ENCODE results near the gene CFAP70. TPM values are rescaled to one million over a fixed set of nuclear protein-coding genes. Genes with fewer than 3 reads are reported as not detected.
"Not testable (repeated sequence)": the region's sequence is repeated elsewhere in the genome, so short reads cannot be mapped to it uniquely, and the experiment has no call there.

The CFAP70 gene
- total RNA-seq, 1 experiment from 2014 or later: 0.73 TPM

DNA sequence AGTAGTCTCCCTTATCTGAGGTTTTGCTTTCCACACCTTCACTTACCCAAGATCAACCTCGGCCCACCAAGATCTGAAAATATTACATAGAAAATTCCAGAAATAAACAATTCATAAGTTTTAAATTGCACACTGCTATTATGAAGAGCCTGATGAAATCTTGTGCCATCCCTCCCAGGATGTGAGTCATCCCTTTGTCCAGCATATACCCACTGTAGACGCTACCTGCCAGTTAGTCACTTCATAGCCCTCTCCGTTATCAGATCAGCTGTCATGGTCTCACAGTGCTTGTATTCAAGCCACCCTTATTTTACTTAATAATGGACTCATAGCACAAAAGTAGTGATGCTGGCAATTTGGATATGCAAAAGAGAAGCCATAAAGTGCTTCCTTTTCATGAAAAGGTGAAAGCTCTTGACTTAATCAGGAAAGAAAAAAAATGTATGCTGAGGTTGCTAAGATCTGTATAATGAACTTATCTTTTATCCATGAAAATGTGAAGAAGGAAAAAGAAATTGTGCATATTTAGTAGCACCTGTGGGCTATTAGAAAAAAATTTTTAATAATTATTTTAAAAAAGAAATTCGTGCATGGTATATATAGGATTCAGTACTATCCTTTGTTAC lies 96.4 kb downstream of the CFAP70 start:
- no peak overlapping the region for H3K9ac ChIP-seq (ENCODE audit: low read length)
- intact Hi-C loops (cut with micrococcal nuclease): loop anchor here (1.0 to 10.0 kb wide), 4 partner anchors 220 to 497 kb away; partner anchors contain the start of gene PPP3CB
- H3K4me2 ChIP-seq (ENCODE audit: low read length): peak overlapping the region; percentile 24
- H3K27me3 ChIP-seq (ENCODE audit: low read length): no peaks in the 10 kb centered on the region; the same call in 1 of the 2 replicates
- peak; percentile 100 for DNase-seq
- no peak overlapping the region for H2AFZ ChIP-seq (ENCODE audit: low read length)
- H3K9me2 ChIP-seq (replicated peaks; ENCODE audit: low read length): no peaks in the 10 kb centered on the region
- peaks cover 5% of the 10 kb centered on the region; the same call in 1 of the 2 replicates for H3K9me3 ChIP-seq (ENCODE audit: low read length)
- ATAC-seq: peak; percentile 99
- H3K79me2 ChIP-seq (ENCODE audit: low read length): no peaks in the 10 kb centered on the region
- no peak overlapping the region for H3K4me3 ChIP-seq (ENCODE audit: low read length)
- no peaks in the 10 kb centered on the region for H4K20me1 ChIP-seq (ENCODE audit: low read length)
- ChIA-PET POLR2A (ENCODE audit: unreplicated experiment) (interaction anchor here (0.7 kb wide), 1 partner anchor 363 kb away, joined by 4 read pairs; no protein-coding TSS in a partner anchor), CTCF (interaction anchor here (1.0 kb wide), 1 partner anchor 9 kb away, joined by 4 read pairs; no protein-coding TSS in a partner anchor)
- H3K27ac ChIP-seq (ENCODE audit: low read length): no peak overlapping the region
- TSS peak; percentile 94 for BruUV-seq (replicated peaks)
- TF ChIP-seq EZH2 (IDR thresholded peaks at IDR 0.05; ENCODE audit: low read length, unreplicated experiment): no peak
- TF ChIP-seq, protein P1, sequence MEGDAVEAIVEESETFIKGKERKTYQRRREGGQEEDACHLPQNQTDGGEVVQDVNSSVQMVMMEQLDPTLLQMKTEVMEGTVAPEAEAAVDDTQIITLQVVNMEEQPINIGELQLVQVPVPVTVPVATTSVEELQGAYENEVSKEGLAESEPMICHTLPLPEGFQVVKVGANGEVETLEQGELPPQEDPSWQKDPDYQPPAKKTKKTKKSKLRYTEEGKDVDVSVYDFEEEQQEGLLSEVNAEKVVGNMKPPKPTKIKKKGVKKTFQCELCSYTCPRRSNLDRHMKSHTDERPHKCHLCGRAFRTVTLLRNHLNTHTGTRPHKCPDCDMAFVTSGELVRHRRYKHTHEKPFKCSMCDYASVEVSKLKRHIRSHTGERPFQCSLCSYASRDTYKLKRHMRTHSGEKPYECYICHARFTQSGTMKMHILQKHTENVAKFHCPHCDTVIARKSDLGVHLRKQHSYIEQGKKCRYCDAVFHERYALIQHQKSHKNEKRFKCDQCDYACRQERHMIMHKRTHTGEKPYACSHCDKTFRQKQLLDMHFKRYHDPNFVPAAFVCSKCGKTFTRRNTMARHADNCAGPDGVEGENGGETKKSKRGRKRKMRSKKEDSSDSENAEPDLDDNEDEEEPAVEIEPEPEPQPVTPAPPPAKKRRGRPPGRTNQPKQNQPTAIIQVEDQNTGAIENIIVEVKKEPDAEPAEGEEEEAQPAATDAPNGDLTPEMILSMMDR (conservative IDR thresholded peaks at IDR 0.05; ENCODE audit: low read depth, low read length): no peak
- no peak for TF ChIP-seq EZH2phosphoT487 (IDR thresholded peaks at IDR 0.05; ENCODE audit: borderline replicate concordance, low read length)
- peaks cover 20% of the 10 kb centered on the region for H3K4me1 ChIP-seq (ENCODE audit: insufficient read depth, low read length)
- peaks cover 6% of the 10 kb centered on the region for H3F3A ChIP-seq (ENCODE audit: low read length, unreplicated experiment)
- no peaks in the 10 kb centered on the region for H3K36me3 ChIP-seq (ENCODE audit: low read depth, low read length)

GRCh38 chr10:73261362-73261995 lies 97.2 kb downstream of the CFAP70 start:
- BruUV-seq (replicated peaks): TSS peak; percentile 95
- peaks cover 5% of the 10 kb centered on the region; the same call in 1 of the 2 replicates for H3K9me3 ChIP-seq (ENCODE audit: low read length)
- peaks cover 20% of the 10 kb centered on the region for H3K4me1 ChIP-seq (ENCODE audit: insufficient read depth, low read length)
- no peaks in the 10 kb centered on the region for H4K20me1 ChIP-seq (ENCODE audit: low read length)
- intact Hi-C loops (cut with micrococcal nuclease): loop anchor here (5.0 to 10.0 kb wide), 3 partner anchors 219 to 497 kb away; partner anchors contain the start of gene PPP3CB
- H3K36me3 ChIP-seq (ENCODE audit: low read depth, low read length): no peaks in the 10 kb centered on the region
- ChIA-PET CTCF (no interaction called here), POLR2A (ENCODE audit: unreplicated experiment) (interaction anchor here (0.6 to 0.7 kb wide), 3 partner anchors 10 to 369 kb away, joined by 3 to 6 read pairs (median 4); no protein-coding TSS in a partner anchor)
- H2AFZ ChIP-seq (ENCODE audit: low read length): no peak overlapping the region
- no peak for DNase-seq
- H3K27me3 ChIP-seq (ENCODE audit: low read length): no peaks in the 10 kb centered on the region
- no peak overlapping the region for H3K4me2 ChIP-seq (ENCODE audit: low read length)
- H3F3A ChIP-seq (ENCODE audit: low read length, unreplicated experiment): peaks cover 6% of the 10 kb centered on the region
- H3K79me2 ChIP-seq (ENCODE audit: low read length): no peaks in the 10 kb centered on the region
- no peak for TF ChIP-seq EZH2 (IDR thresholded peaks at IDR 0.05; ENCODE audit: low read length, unreplicated experiment)
- TF ChIP-seq, protein P1 (conservative IDR thresholded peaks at IDR 0.05; ENCODE audit: low read depth, low read length): no peak
- TF ChIP-seq EZH2phosphoT487 (IDR thresholded peaks at IDR 0.05; ENCODE audit: borderline replicate concordance, low read length): no peak
- H3K27ac ChIP-seq (ENCODE audit: low read length): 0 out of 2 replicates have a peak overlapping the region, but pooled peaks have one; percentile 6
- H3K9ac ChIP-seq (ENCODE audit: low read length): no peak overlapping the region
- ATAC-seq: no peak
- no peak overlapping the region for H3K4me3 ChIP-seq (ENCODE audit: low read length)
- H3K9me2 ChIP-seq (replicated peaks; ENCODE audit: low read length): no peaks in the 10 kb centered on the region

DNA sequence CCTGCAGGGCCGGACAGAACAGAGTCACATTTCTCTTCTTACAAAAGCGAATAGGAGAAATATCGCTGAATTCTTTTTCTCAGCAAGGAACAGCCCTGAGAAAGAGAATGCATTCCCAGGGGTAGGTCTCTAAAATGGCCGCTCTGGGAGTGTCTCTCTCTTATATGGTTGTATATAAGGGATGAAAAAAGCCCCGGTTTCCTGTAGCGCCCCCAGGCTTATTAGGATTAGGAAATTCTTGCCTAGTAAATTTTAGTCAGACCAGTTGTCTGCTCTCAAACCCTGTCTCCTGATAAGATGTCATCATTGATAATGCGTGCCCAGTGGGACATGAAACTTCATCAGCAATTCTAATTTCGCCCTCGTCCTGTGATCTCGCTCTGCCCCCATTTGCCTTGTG lies 100.1 kb downstream of the CFAP70 start:
- BruUV-seq (replicated peaks); intact Hi-C loops (cut with micrococcal nuclease); H3K27ac ChIP-seq (ENCODE audit: low read length); H4K20me1 ChIP-seq (ENCODE audit: low read length); DNase-seq; ATAC-seq; POLR2A ChIA-PET (ENCODE audit: unreplicated experiment); H3K9me3 ChIP-seq (ENCODE audit: low read length); H3K9ac ChIP-seq (ENCODE audit: low read length); H3K27me3 ChIP-seq (ENCODE audit: low read length); H2AFZ ChIP-seq (ENCODE audit: low read length); H3K36me3 ChIP-seq (ENCODE audit: low read depth, low read length); CTCF ChIA-PET; H3K4me2 ChIP-seq (ENCODE audit: low read length); H3K4me3 ChIP-seq (ENCODE audit: low read length); H3F3A ChIP-seq (ENCODE audit: low read length, unreplicated experiment); H3K9me2 ChIP-seq (replicated peaks; ENCODE audit: low read length): not testable (repeated sequence)
- H3K4me1 ChIP-seq (ENCODE audit: insufficient read depth, low read length): peaks cover 22% of the 10 kb centered on the region
- H3K79me2 ChIP-seq (ENCODE audit: low read length): peaks cover 11% of the 10 kb centered on the region
